Urinary bladder (tissue), 4 donors: Measurements from ENCODE around the gene HPCA. TPM values are rescaled to one million over a fixed set of nuclear protein-coding genes. Genes with fewer than 3 reads are reported as not detected.

Source experiments
- DNase-seq: peaks from one replicate; pipeline ENCODE4 v3.0.0-alpha.2; 2015; ENCODE audit errors: extremely low spot score
- H3K27ac ChIP-seq: one replicate; pipeline ENCODE4 v1.5.1; 2013; ENCODE audit warnings: low read depth, mild to moderate bottlenecking, moderate library complexity
- H3K36me3 ChIP-seq: one replicate; pipeline ENCODE4 v1.6.1; 2013; ENCODE audit warnings: mild to moderate bottlenecking, moderate library complexity; ENCODE audit not compliant: insufficient read depth
- H3K4me1 ChIP-seq: one replicate; pipeline ENCODE4 v1.6.1; 2013; ENCODE audit warnings: mild to moderate bottlenecking, moderate library complexity; ENCODE audit not compliant: insufficient read depth
- H3K4me3 ChIP-seq: one replicate; pipeline ENCODE4 v1.5.1; 2013; ENCODE audit warnings: low read depth, low read length
- WGBS: extraction: QIAGEN DNeasy Blood & Tissue Kit; methylation state at CpG from one replicate; pipeline ENCODE4 v1.1.7; 2013; 5-methylcytosine and 5-hydroxymethylcytosine counted together
- polyA plus RNA-seq: library from polyadenylated mRNA; stranded (reverse); fragments of 200-250 nt; gene quantifications from one replicate; pipeline ENCODE4 v1.2.3, GENCODE V29; 2013
- total RNA-seq: library from RNA; depleted of rRNA; stranded (reverse); fragments of >200 nt; gene quantifications from one replicate; pipeline ENCODE4 v1.2.3, GENCODE V29; 2014
- donor health status: healthy with polysubstance abuse.
- donor health status: healthy.

The HPCA gene
- total and polyA plus RNA-seq, 2 donors: 0.29 TPM; not detected in 1

DNA sequence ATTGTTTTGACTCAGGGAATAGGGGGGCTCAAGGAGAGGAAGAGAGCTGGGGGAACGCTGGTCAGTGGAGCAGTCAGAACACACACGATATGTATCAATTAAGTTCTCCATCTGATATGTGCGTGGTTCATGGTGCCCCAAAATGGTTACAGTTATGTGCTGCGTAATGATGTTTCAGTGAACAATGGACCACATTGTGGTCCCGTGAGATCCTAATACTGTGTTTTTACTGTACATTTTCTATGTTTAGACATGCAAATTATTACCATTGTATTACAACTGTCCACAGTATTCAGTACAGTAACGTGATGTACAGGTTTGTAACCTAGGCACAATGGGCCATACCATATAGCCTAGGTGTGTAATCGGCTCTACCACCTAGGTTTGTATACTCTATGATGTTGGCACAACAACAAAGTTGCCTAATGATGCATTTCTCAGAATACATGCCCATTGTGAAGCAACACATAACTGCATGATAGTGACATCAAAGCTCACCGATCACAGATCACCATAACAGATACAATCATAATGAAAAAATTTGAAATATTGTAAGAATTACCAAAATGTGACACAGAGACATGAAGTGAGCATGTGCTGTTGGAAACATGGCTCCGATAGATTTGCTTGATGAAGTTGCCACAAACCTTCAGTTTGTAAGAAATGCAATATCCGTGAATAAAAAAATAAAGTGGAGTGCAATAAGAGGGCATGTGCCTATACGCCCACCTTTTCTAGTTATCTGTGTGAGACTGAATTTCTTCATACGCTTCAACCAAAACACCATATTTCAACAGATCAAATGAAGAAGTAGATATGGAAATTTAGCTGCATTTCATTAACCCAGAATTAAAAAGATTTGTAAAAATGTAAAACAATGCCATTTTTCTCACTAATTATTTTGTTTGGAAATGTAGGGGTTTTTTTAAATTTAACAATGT is 29.7 kb downstream of the HPCA start:
- Histone ChIP-seq H3K4me1 (no peaks in the 10 kb centered on the region), H3K27ac (no peak overlapping the region), H3K4me3 (no peak overlapping the region), H3K36me3 (no peaks in the 10 kb centered on the region)
- no peak for DNase-seq
- WGBS: 87% methylated on average over 12 of the region's 12 CpGs

DNA sequence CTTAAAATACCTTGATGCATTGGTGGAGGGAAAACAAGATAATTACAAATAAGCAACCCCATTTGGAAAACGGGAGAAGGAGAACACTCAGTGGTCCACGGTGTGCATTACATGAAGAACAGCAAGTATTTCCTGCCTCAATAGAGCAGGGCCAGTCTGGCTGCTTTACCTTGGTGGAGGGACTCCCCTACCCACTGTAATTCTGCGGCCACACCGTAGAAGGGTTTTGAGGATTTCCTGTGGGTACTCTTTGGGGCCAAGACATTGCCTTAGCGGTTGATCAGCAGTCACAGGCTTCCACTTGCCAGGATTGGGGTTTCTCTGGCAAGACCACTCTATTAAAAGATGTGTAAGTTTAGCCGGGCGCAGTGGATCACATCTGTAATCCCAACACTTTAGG is 31.2 kb downstream of the HPCA start:
- H3K4me3 ChIP-seq: no peak overlapping the region
- WGBS: 72% methylated on average over 7 of the region's 7 CpGs
- H3K4me1 ChIP-seq: no peaks in the 10 kb centered on the region
- DNase-seq: no peak
- no peaks in the 10 kb centered on the region for H3K36me3 ChIP-seq
- no peak overlapping the region for H3K27ac ChIP-seq

DNA sequence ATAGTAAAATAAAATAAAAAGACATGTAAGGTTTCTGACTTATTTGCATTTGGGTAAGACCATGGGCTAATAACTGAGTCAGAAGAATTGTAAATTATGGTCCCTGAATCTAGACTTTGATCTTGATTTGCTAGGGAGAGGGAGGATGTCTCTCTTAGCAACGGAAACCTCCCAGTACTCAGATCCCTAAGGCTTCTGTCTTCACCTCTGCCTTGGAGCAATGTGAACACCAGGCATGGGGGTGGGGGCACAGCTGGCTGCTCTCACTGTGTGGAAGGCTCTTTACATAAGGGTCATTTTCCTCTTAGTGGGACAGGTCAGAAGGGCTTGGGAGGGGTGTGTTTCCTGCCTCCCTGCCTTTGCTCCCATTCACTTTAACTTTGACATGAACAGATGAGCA is 31.9 kb downstream of the HPCA start:
- H3K4me1 ChIP-seq: no peaks in the 10 kb centered on the region
- WGBS: 26% methylated on average over 1 of the region's 1 CpG
- DNase-seq: no peak
- H3K27ac ChIP-seq: no peak overlapping the region
- no peak overlapping the region for H3K4me3 ChIP-seq
- H3K36me3 ChIP-seq: no peaks in the 10 kb centered on the region

DNA sequence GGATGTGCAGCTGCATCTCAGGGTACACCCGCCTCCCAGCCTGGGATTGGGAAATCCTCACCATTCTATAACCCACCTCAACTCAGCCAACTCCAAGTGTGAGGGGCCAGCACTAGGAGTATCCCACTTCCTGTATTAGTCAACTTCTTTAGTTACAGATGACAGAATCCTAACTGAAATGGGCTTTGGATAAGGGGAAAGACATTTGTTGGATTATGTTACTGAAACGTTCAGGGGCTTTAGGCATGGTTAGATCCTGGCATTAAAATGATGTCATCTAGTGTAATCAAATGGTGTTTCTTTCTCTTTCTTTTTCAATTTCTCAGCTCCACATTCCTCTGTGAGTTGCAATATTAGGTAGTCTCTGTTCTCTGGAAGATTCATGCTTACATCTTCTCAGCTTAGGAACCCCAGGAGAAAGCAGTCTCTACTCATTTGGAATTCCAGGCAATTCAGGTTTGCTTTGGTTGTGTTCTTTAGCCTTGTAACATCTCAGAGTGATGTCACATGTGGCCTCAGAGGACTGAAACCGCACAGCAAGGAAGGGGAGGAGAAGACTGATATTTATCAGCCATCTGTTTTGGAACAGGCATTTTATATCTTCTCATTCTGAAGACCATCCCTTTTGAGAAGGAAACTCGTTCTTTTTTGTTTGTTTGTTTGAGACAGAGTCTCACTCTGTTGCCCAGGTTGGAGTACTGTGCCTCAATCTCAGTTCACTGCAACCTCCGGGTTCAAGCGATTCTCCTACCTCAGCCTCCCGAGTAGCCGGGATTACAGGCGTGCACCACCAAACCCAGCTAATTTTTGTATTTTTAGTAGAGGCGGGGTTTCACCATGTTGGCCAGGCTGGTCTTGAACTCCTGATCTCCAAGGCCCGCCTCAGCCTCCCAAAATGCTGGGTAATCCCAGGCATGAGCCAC is 33.8 kb downstream of the HPCA start:
- Histone ChIP-seq H3K4me3 (no peak overlapping the region), H3K4me1 (no peaks in the 10 kb centered on the region), H3K27ac (no peak overlapping the region), H3K36me3 (no peaks in the 10 kb centered on the region)
- WGBS: 81% methylated on average over 11 of the region's 11 CpGs
- no peak for DNase-seq

DNA sequence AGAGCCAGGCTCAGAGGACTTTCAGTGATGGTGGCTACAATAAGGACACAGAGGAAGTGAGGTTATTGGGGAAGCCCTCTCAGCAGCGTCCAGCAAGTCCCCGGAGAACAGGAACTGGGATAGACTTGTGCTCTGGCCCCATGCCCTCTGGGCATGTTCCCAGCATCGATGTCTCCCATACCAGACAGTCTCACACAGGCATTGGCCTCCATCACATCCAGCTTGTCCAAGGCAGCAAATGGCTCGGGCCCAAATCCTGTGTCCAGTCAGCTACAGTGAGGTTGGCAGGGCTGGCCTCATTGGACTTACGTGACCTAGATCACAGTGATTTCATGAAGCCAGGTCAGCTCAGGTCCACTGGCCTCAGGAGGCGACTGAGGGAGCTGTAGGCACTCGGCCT is 34.5 kb downstream of the HPCA start:
- no peak for DNase-seq
- WGBS: 67% methylated on average over 7 of the region's 7 CpGs
- Histone ChIP-seq H3K27ac (no peak overlapping the region), H3K4me3 (no peak overlapping the region), H3K4me1 (no peaks in the 10 kb centered on the region), H3K36me3 (no peaks in the 10 kb centered on the region)

DNA sequence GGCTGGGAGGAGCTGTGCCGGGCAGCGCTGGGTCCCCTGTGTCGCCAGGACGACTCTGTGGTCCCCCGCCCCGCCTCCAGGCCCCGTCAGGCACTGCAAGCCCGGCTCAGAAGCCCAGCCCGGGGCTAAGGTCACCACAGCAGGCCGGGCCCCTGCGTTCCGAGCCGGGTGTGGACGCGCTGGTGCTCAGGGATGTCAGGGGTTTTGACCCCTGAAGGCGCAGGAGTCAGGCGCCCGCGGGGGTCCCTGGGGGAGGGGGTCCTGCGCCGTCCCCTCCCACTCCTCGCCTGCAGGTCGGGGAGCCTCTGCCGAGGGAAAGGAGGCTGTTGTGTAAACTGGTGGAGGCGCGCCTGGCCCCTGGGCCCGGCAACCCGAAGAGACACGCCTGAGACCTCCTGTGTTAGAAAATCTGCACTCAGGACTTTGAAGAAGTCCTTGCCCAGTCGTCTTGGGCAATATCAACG is 38.6 kb downstream of the HPCA start:
- H3K36me3 ChIP-seq: no peaks in the 10 kb centered on the region
- no peak overlapping the region for H3K4me3 ChIP-seq
- no peak overlapping the region for H3K27ac ChIP-seq
- 19% methylated on average over 31 of the region's 31 CpGs for WGBS
- no peak for DNase-seq
- no peaks in the 10 kb centered on the region for H3K4me1 ChIP-seq

DNA sequence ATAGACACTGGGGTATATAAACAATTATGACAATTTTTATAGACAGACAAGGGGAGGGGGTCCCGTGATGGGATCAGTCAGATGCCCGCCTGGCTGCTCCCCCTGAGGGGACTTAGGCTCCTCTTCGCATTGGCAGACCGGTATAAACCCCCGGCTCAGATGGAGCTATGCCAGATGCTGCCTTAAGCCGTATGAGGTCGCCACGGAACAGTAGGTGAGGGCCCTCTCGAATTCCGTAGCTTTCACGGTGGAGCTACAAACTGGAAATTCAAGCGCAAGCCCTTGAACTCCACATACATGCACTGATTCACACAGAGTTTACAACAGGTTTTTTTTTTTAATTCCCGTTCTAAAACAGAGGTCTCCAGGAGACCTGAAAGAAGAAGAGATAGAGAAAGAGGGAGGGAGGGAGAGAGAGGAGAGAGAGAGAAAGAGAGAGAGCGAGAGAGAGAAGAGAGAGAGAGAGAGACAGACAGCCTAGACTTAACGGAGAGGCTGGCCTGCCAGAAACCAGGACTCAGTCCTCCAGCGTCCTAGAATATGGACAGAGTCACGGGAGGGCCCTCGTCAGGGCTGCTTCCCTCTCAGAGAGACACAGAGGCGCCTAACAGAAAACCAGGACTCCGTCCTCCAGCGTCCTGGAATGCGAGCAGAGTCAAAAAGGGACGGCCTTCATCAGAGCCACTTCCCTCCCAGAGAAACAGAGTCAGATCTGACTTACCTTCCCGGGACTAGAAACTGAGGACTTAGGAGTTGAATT is 39.3 kb downstream of the HPCA start:
- H3K4me1 ChIP-seq: no peaks in the 10 kb centered on the region
- H3K4me3 ChIP-seq: no peak overlapping the region
- no peak for DNase-seq
- WGBS: 19% methylated on average over 24 of the region's 24 CpGs
- no peak overlapping the region for H3K27ac ChIP-seq
- no peaks in the 10 kb centered on the region for H3K36me3 ChIP-seq

DNA sequence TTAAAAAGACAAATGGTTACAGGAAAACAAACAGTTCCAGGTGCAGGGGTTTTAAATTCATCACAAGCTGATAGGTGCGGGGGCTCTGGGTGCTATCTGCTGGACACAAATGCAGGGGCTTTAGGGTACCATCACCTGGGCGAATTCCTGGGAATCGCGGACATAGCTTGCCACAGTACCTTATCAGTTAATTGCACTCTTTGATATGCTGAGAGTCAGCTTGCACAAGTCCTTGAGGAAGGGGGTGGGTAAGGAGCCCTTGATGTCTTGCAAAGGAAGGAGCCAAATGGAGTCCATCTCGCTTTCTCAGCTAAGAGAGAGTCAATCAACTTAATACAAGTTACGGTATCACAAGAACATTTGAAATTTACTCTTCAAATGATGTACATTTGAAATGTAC is 40.3 kb downstream of the HPCA start:
- Histone ChIP-seq H3K4me3 (no peak overlapping the region), H3K4me1 (no peaks in the 10 kb centered on the region), H3K36me3 (no peaks in the 10 kb centered on the region), H3K27ac (no peak overlapping the region)
- no peak for DNase-seq
- 86% methylated on average over 6 of the region's 6 CpGs for WGBS

DNA sequence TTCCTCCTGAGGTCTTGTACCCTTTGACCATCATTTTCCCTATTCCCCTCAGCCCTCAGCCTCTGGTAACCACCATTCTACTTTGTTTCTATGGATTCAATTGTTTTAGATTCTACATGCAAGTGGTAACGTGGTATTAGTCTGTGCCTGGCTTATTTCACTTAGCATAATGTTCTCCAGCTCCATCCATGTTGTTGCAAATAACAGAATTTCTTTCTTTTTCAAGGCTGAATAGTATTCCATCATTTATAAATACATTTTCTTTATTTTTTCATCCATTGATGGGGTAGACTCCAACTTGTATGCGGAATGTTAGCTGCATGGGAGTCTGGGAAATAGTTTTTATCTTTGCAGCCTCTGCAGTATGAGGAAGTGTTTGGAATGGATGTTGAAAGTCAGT is 41.1 kb downstream of the HPCA start:
- Histone ChIP-seq H3K4me1 (no peaks in the 10 kb centered on the region), H3K36me3 (no peaks in the 10 kb centered on the region), H3K27ac (no peak overlapping the region), H3K4me3 (no peak overlapping the region)
- 94% methylated on average over 2 of the region's 2 CpGs for WGBS
- no peak for DNase-seq

DNA sequence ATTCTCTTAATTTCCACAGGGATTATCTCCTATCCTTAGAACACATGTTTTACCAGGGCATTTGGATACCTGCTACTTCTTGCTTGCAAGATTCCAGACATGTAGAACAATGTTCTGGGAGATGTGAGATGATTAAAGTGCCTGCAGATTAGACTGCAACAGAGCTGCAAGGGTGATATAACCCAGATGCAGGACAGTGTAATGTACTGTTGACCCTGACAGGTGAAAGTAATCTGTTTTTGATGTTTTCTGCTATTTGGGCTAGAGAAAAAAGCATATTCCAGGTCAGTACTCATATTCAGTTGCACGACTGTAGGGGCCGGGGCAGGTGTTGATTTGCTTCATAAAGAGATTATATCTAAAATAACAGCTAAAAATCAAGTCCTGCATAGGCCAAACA is 42.0 kb downstream of the HPCA start:
- Histone ChIP-seq H3K4me3 (no peak overlapping the region), H3K27ac (no peak overlapping the region), H3K4me1 (no peaks in the 10 kb centered on the region), H3K36me3 (no peaks in the 10 kb centered on the region)
- no peak for DNase-seq
- 85% methylated on average over 2 of the region's 2 CpGs for WGBS

DNA sequence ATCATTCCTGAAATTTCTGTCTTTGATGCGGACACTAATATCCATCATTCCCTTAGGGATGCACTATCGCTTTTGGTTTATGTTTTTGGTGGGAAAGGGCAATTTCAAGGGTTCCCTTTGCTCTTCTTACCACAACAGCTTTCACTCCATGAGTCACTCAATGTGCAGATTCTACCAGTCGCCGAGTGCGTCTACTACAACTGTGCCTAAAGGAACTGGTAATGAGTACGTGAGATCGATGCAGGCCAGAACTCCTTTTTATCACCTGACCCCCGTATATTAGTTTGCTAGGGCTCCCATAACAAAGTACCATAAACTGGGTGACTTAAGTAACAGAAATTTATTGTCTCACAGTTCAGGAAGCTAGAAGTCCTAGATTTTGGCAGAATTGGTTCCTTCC is 42.4 kb downstream of the HPCA start:
- Histone ChIP-seq H3K4me3 (no peak overlapping the region), H3K4me1 (no peaks in the 10 kb centered on the region), H3K27ac (no peak overlapping the region), H3K36me3 (no peaks in the 10 kb centered on the region)
- no peak for DNase-seq
- WGBS: 80% methylated on average over 8 of the region's 8 CpGs

DNA sequence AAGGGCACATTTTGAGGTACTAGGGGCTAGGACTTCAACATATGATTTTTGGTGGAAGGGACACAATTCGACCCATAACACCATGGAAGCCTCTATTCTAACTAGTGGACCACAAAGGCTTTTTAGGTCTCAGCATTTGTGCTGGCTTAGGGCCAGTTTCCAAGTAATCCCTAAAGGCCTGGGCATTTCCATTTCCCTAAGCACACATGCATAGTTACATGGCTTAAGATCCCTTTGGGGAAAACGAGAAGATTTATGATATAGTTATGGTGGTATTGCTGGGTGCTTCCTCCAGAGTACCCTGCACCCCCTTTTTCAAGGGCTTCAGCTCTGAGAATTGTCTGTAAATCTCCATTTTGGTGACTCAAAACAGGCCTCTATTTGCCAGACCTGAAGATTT is 43.1 kb downstream of the HPCA start:
- no peaks in the 10 kb centered on the region for H3K36me3 ChIP-seq
- 67% methylated on average over 2 of the region's 2 CpGs for WGBS
- DNase-seq: no peak

DNA sequence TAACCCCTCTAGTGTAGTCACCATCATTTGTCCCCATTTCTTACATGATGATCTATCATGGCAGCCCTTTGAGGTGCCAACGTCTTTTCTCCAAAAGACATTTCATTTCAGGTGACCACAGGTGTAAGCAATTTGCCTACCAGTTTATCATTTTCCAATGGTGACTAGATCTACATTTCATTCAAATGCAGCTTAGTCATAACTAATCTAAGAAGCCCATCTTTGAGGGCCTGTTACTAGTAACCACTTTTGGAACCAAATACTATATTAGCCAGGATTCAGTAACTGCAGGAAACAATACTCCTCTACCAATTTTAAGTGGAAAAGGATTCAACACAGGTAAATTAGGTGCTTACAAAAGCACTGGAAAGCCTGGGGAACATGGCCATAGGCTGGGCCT is 45.5 kb downstream of the HPCA start:
- Histone ChIP-seq H3K4me1 (no peaks in the 10 kb centered on the region), H3K27ac (no peak overlapping the region), H3K4me3 (no peak overlapping the region), H3K36me3 (no peaks in the 10 kb centered on the region)
- 92% methylated on average over 1 of the region's 1 CpG for WGBS
- DNase-seq: no peak

More for the DNA sequence above, 43.1 kb downstream of the HPCA start:
- Histone ChIP-seq H3K4me1 (no peaks in the 10 kb centered on the region), H3K27ac (no peak overlapping the region), H3K4me3 (no peak overlapping the region)
